Naive thymus-derived CD4-positive, alpha-beta T cell (primary cell): Measurements from ENCODE around the gene NCBP3. TPM values are rescaled to one million over a fixed set of nuclear protein-coding genes. Genes with fewer than 3 reads are reported as not detected.

Source experiments
- ATAC-seq: fragments of 150-1000 bp; cut with Tn5 transposase; 2 replicates; pipeline ENCODE4 v1.10.0; 2021; ENCODE audit warnings: mild to moderate bottlenecking, moderate library complexity
- CTCF ChIA-PET: fragments of 350-600 bp; sonication (Branson Sonifier 250); formaldehyde crosslinking; loops from one replicate; lab custom pipeline; 2021; ENCODE audit warnings: antibody characterized with exemption; lab: Charles Lee
- POLR2A ChIA-PET: fragments of 350-600 bp; sonication (Branson Sonifier 250); formaldehyde crosslinking; loops from one replicate; lab custom pipeline; 2021; ENCODE audit warnings: antibody characterized with exemption, inconsistent platforms; lab: Charles Lee
- DNase-seq, 9 donors: peaks; one replicate each; pipeline versions ENCODE4 v3.0.0 to v3.0.0-alpha.2; 2020 to 2022; ENCODE audit warnings: mixed read lengths in 1 of 9
- H3K27ac ChIP-seq: one replicate; pipeline ENCODE4 v1.7.0; 2013; ENCODE audit warnings: mild to moderate bottlenecking, low read depth, low read length, moderate library complexity
- H3K27me3 ChIP-seq, 2 donors: one replicate each; pipeline ENCODE4 v1.7.0; 2013; ENCODE audit warnings: low read length in 2 of 2, mild to moderate bottlenecking in 2 of 2, moderate library complexity in 2 of 2; ENCODE audit not compliant: control insufficient read depth in 2 of 2, insufficient read depth in 2 of 2
- H3K36me3 ChIP-seq, 3 experiments: 1 replicate in 2 of 3; 2 replicates in 1 of 3; pipeline ENCODE4 v1.7.0; 2013; ENCODE audit warnings: low read length in 3 of 3, mild to moderate bottlenecking in 3 of 3, moderate library complexity in 1 of 3; ENCODE audit not compliant: insufficient read depth in 3 of 3, control insufficient read depth in 2 of 3
- H3K4me1 ChIP-seq, 2 donors: one replicate each; pipeline ENCODE4 v1.7.0; 2013; ENCODE audit warnings: low read length in 2 of 2, mild to moderate bottlenecking in 2 of 2, moderate library complexity in 1 of 2; ENCODE audit not compliant: control insufficient read depth in 2 of 2, insufficient read depth in 2 of 2
- H3K4me3 ChIP-seq: 2 replicates; pipeline ENCODE4 v1.7.0; 2013; ENCODE audit warnings: mild to moderate bottlenecking, low read length
- H3K9me3 ChIP-seq, 3 experiments: 1 replicate in 2 of 3; 2 replicates in 1 of 3; pipeline ENCODE4 v1.7.0; 2013; ENCODE audit warnings: low read length in 3 of 3; ENCODE audit not compliant: control insufficient read depth in 2 of 3
- H3K27ac Mint-ChIP-seq, 9 donors: one replicate each; pipeline ENCODE4 v1.8.0; 2020 to 2022; ENCODE audit warnings: mixed read lengths in 9 of 9, mild to moderate bottlenecking in 8 of 9, moderate library complexity in 5 of 9, inconsistent platforms in 2 of 9
- H3K27me3 Mint-ChIP-seq, 5 donors: one replicate each; pipeline ENCODE4 v1.8.0; 2021 to 2022; ENCODE audit warnings: mixed read lengths in 5 of 5, mild to moderate bottlenecking in 1 of 5
- H3K36me3 Mint-ChIP-seq, 5 donors: one replicate each; pipeline ENCODE4 v1.8.0; 2020 to 2022; ENCODE audit warnings: mixed read lengths in 5 of 5, mild to moderate bottlenecking in 3 of 5, inconsistent platforms in 1 of 5
- H3K4me1 Mint-ChIP-seq, 7 donors: one replicate each; pipeline ENCODE4 v1.8.0; 2020 to 2022; ENCODE audit warnings: mixed read lengths in 7 of 7, mild to moderate bottlenecking in 3 of 7, inconsistent platforms in 1 of 7
- H3K4me3 Mint-ChIP-seq, 10 donors: one replicate each; pipeline ENCODE4 v1.8.0; 2020 to 2022; ENCODE audit warnings: mild to moderate bottlenecking in 10 of 10, mixed read lengths in 10 of 10, moderate library complexity in 6 of 10, inconsistent platforms in 2 of 10
- H3K9me3 Mint-ChIP-seq, 11 donors: one replicate each; pipeline ENCODE4 v1.8.0; 2020 to 2022; ENCODE audit warnings: mixed read lengths in 11 of 11, mild to moderate bottlenecking in 4 of 11, inconsistent platforms in 1 of 11, moderate library complexity in 1 of 11
- intact Hi-C, 2 donors: fragments of 100-400 bp; cut with micrococcal nuclease; formaldehyde crosslinking; loops; one replicate each; pipeline ENCODE4 v1.15.1; 2023
- polyA plus RNA-seq, 2 donors: library from polyadenylated mRNA; unstranded; fragments of 300-500 nt; fragmentation: Illumina TruSeq; gene quantifications; one replicate each; pipeline ENCODE4 v1.2.3, GENCODE V29; 2021
- total RNA-seq, 6 experiments: library from RNA in 5 of 6; stranded (reverse) in 5 of 6; gene quantifications; 1 replicate in 5 of 6; 2 replicates in 1 of 6; pipeline ENCODE4 v1.2.3 and lab custom pipeline; 2021 to 2026

NCBP3 gene
- 10 to 100 TPM; 40.6 to 49.4 (median 46.7) TPM for total RNA-seq
- 10 to 100 TPM in 1 of 2 donors, 1 to 10 TPM in 1; 7.8 to 14.7 TPM for polyA plus RNA-seq
- 64.6 reads per million, percentile 76 among the genes with 10 or more reads in this experiment for total RNA-seq (lab: John Stamatoyannopoulos, UW)

GRCh38 chr17:3845621-3846436 is at the start of gene NCBP3:
TSS of gene NCBP3 (minus strand) at chr17:3846246. CDS start at chr17:3846223, 23 bp downstream.
- Mint-ChIP-seq H3K4me1 (peaks cover 18 to 33% (median 24%) of the 10 kb centered on the region in 7 donors), H3K36me3 (peaks cover 0 to 9% (median 0%) of the 10 kb centered on the region in 5 donors), H3K4me3 (peak within 1 kb of the TSS; percentile 85 to 98 (median 90)), H3K9me3 (peaks cover 0 to 2% (median 0%) of the 10 kb centered on the region in 11 donors), H3K27ac (peak within 1 kb of the TSS; percentile 59 to 95 (median 88)), H3K27me3 (peaks cover 0 to 13% (median 0%) of the 10 kb centered on the region in 5 donors)
- peaks cover 0 to 24% (median 10%) of the 10 kb centered on the region in 3 experiments for H3K36me3 ChIP-seq
- intact Hi-C loops: loop anchor here (1.0 to 10.0 kb wide), 11 partner anchors 47 to 799 kb away; partner anchors contain the start of genes ATP2A3 (in 2 of the 2), CAMKK1 (in 2 of the 2), CYB5D2 (in 2 of the 2) and EMC6 (in 2 of the 2)
- ATAC-seq (peak; percentile 98), DNase-seq (peak; percentile 79 to 98 (median 90))
- ChIA-PET CTCF (interaction anchor here (0.6 to 5.3 kb wide), 7 partner anchors 9 to 1122 kb away, joined by 3 to 46 read pairs (median 4); partner anchors contain the start of gene SPAG7), POLR2A (interaction anchor here (0.6 to 1.6 kb wide), 18 partner anchors 12 to 998 kb away, joined by 3 to 9 read pairs (median 3); partner anchors contain the start of genes CAMKK1 and HASPIN)
- H3K27me3 ChIP-seq: no peaks in the 10 kb centered on the region
- H3K4me3 ChIP-seq: peak within 1 kb of the TSS; percentile 83
- H3K9me3 ChIP-seq: no peaks in the 10 kb centered on the region
- peaks cover 12 to 17% of the 10 kb centered on the region in 2 donors for H3K4me1 ChIP-seq
- H3K27ac ChIP-seq: peak within 1 kb of the TSS; percentile 90

- ATAC-seq (no peak), DNase-seq (no peak)
- no peaks in the 10 kb centered on the region for H3K9me3 ChIP-seq
- no peaks in the 10 kb centered on the region for H3K9me3 Mint-ChIP-seq
- no peaks in the 10 kb centered on the region for H3K36me3 Mint-ChIP-seq
- H3K27me3 Mint-ChIP-seq: peaks cover 0 to 7% (median 0%) of the 10 kb centered on the region in 5 donors
- POLR2A ChIA-PET: interaction anchor here (0.6 kb wide), 1 partner anchor 204 kb away, joined by 4 read pairs; no protein-coding TSS in a partner anchor
- H3K27me3 ChIP-seq: no peaks in the 10 kb centered on the region
- peaks cover 11 to 19% of the 10 kb centered on the region in 2 donors for H3K4me1 ChIP-seq
- no peak overlapping the region for H3K4me3 Mint-ChIP-seq
- no peak overlapping the region for H3K27ac ChIP-seq
- no peak overlapping the region for H3K4me3 ChIP-seq
- intact Hi-C loops: no loop called here
- H3K36me3 ChIP-seq: no peaks in the 10 kb centered on the region
- CTCF ChIA-PET: no interaction called here
- no peak overlapping the region for H3K27ac Mint-ChIP-seq
- H3K4me1 Mint-ChIP-seq: peaks cover 22 to 32% (median 28%) of the 10 kb centered on the region in 7 donors
Measured at GRCh38 chr17:3895354-3895753, 49.3 kb upstream of the NCBP3 start.

- Histone ChIP-seq H3K4me3 (no peak overlapping the region), H3K27me3 (no peaks in the 10 kb centered on the region), H3K9me3 (no peaks in the 10 kb centered on the region), H3K4me1 (peaks cover 11 to 19% of the 10 kb centered on the region in 2 donors), H3K36me3 (no peaks in the 10 kb centered on the region), H3K27ac (no peak overlapping the region)
- intact Hi-C loops: loop anchor here (5.0 kb wide), 2 partner anchors 228 to 472 kb away; partner anchors contain the start of genes EMC6 (in 1 of the 2), TAX1BP3 (in 1 of the 2) and UBE2G1 (in 1 of the 2)
- ChIA-PET CTCF (no interaction called here), POLR2A (interaction anchor here (0.7 kb wide), 1 partner anchor 1792 kb away, joined by 3 read pairs; no protein-coding TSS in a partner anchor)
- Mint-ChIP-seq H3K4me1 (peaks cover 23 to 34% (median 30%) of the 10 kb centered on the region in 7 donors), H3K36me3 (no peaks in the 10 kb centered on the region), H3K9me3 (no peaks in the 10 kb centered on the region), H3K4me3 (peak overlapping the region in 1 of 10 donors; percentile 8), H3K27ac (peak overlapping the region in 1 of 9 donors; percentile 73), H3K27me3 (peaks cover 0 to 7% (median 0%) of the 10 kb centered on the region in 5 donors)
- no peak for ATAC-seq
- no peak for DNase-seq
Measured at GRCh38 chr17:3894911-3895343, 48.9 kb upstream of the NCBP3 start.

- ATAC-seq: no peak
- Histone ChIP-seq H3K27ac (no peak overlapping the region), H3K27me3 (no peaks in the 10 kb centered on the region), H3K36me3 (no peaks in the 10 kb centered on the region), H3K4me1 (peaks cover 11 to 19% of the 10 kb centered on the region in 2 donors), H3K9me3 (no peaks in the 10 kb centered on the region), H3K4me3 (no peak overlapping the region)
- POLR2A ChIA-PET: interaction anchor here (0.7 kb wide), 1 partner anchor 1791 kb away, joined by 3 read pairs; no protein-coding TSS in a partner anchor
- Mint-ChIP-seq H3K27ac (peak overlapping the region; percentile 73 to 93 (median 85)), H3K27me3 (peaks cover 0 to 7% (median 0%) of the 10 kb centered on the region in 5 donors), H3K9me3 (no peaks in the 10 kb centered on the region), H3K4me1 (peaks cover 23 to 37% (median 31%) of the 10 kb centered on the region in 7 donors), H3K36me3 (no peaks in the 10 kb centered on the region), H3K4me3 (peak overlapping the region; percentile 79 to 90 (median 82))
- intact Hi-C loops: loop anchor here (5.0 kb wide), 2 partner anchors 227 to 473 kb away; partner anchors contain the start of genes EMC6 (in 1 of the 2), TAX1BP3 (in 1 of the 2) and UBE2G1 (in 1 of the 2)
- DNase-seq: no peak
- CTCF ChIA-PET: no interaction called here
Measured at GRCh38 chr17:3894188-3894587, 48.1 kb upstream of the NCBP3 start.

- peak overlapping the region; percentile 77 for H3K27ac ChIP-seq
- peak overlapping the region; percentile 70 for H3K4me3 ChIP-seq
- H3K9me3 ChIP-seq: no peaks in the 10 kb centered on the region
- H3K27me3 ChIP-seq: no peaks in the 10 kb centered on the region
- H3K4me1 Mint-ChIP-seq: peaks cover 23 to 41% (median 31%) of the 10 kb centered on the region in 7 donors
- POLR2A ChIA-PET: interaction anchor here (1.3 to 1.4 kb wide), 2 partner anchors 47 to 69 kb away, joined by 7 to 8 read pairs; partner anchors contain the start of gene NCBP3
- ATAC-seq (no peak), DNase-seq (no peak)
- intact Hi-C loops: loop anchor here (1.0 to 5.0 kb wide), 12 partner anchors 17 to 474 kb away; partner anchors contain the start of genes CYB5D2 (in 2 of the 2), NCBP3 (in 2 of the 2), UBE2G1 (in 2 of the 2) and ZZEF1 (in 2 of the 2)
- H3K9me3 Mint-ChIP-seq: no peaks in the 10 kb centered on the region
- peak overlapping the region; percentile 73 to 93 (median 85) for H3K27ac Mint-ChIP-seq
- H3K36me3 ChIP-seq: no peaks in the 10 kb centered on the region
- peaks cover 11 to 19% of the 10 kb centered on the region in 2 donors for H3K4me1 ChIP-seq
- peak overlapping the region; percentile 79 to 90 (median 82) for H3K4me3 Mint-ChIP-seq
- CTCF ChIA-PET: no interaction called here
- H3K27me3 Mint-ChIP-seq: peaks cover 0 to 7% (median 0%) of the 10 kb centered on the region in 5 donors
- H3K36me3 Mint-ChIP-seq: no peaks in the 10 kb centered on the region
Measured at GRCh38 chr17:3893720-3894116, 47.7 kb upstream of the NCBP3 start.
